HL-60 (cell line): ENCODE data around the gene TMCO4.

Experiments
- DNase-seq, 2 experiments: peaks; one replicate each; pipeline ENCODE4 v3.0.0-alpha.2; 2010 to 2020; ENCODE audit warnings: low read depth in 1 of 2, low spot score in 1 of 2
- H3K27ac ChIP-seq: fragments of 250-450 bp; sonication (Bioruptor Pico); replicated peaks from 2 replicates; pipeline ENCODE4 v1.5.1; 2020; ENCODE audit warnings: mild to moderate bottlenecking, moderate library complexity
- H3K27me3 ChIP-seq: fragments of 250-450 bp; sonication (Bioruptor Pico); 2 replicates; pipeline ENCODE4 v1.5.1; 2021; ENCODE audit warnings: mild to moderate bottlenecking, moderate library complexity; ENCODE audit not compliant: insufficient read depth, poor library complexity, severe bottlenecking
- H3K4me3 ChIP-seq: replicated peaks from 2 replicates; pipeline ENCODE4 v1.5.1; 2011; ENCODE audit warnings: mild to moderate bottlenecking, control low read depth, low read length; ENCODE audit not compliant: insufficient read depth
- CTCF ChIP-seq: IDR thresholded peaks from one replicate; pipeline ENCODE4 v1.5.1; 2011; ENCODE audit warnings: low read length, control low read depth, inconsistent platforms; ENCODE audit not compliant: insufficient read depth
- GABPA ChIP-seq: IDR thresholded peaks from 2 replicates; pipeline ENCODE4 v1.6.1; 2012; ENCODE audit warnings: low read depth
- POLR2AphosphoS5 ChIP-seq: IDR thresholded peaks from 2 replicates; pipeline ENCODE4 v1.6.1; 2012; ENCODE audit warnings: low read depth
- REST ChIP-seq: IDR thresholded peaks from 2 replicates; pipeline ENCODE4 v1.6.1; 2012; ENCODE audit warnings: low read depth; ENCODE audit not compliant: insufficient replicate concordance
- SPI1 ChIP-seq: IDR thresholded peaks from 2 replicates; pipeline ENCODE4 v1.6.1; 2012; ENCODE audit warnings: low read depth, mild to moderate bottlenecking, borderline replicate concordance

TMCO4 gene

GRCh38 chr1:19747761-19748160 lies 52.0 kb downstream of the TMCO4 start:
- no peak for DNase-seq
- H3K27ac ChIP-seq: no peak overlapping the region
- no peak overlapping the region for H3K4me3 ChIP-seq
- H3K27me3 ChIP-seq: no peaks in the 10 kb centered on the region
- TF ChIP-seq POLR2AphosphoS5 (no peak), SPI1 (no peak), CTCF (no peak)

GRCh38 chr1:19744886-19745285 lies 54.8 kb downstream of the TMCO4 start:
- TF ChIP-seq SPI1 (no peak), REST (no peak), GABPA (no peak), CTCF (no peak), POLR2AphosphoS5 (no peak)
- no peak overlapping the region for H3K4me3 ChIP-seq
- no peaks in the 10 kb centered on the region for H3K27me3 ChIP-seq
- H3K27ac ChIP-seq: no peak overlapping the region
- no peak for DNase-seq

- DNase-seq: no peak
- Histone ChIP-seq H3K27ac (no peak overlapping the region), H3K27me3 (no peaks in the 10 kb centered on the region), H3K4me3 (no peak overlapping the region)
- TF ChIP-seq REST (no peak), POLR2AphosphoS5 (no peak), CTCF (no peak), GABPA (no peak), SPI1 (no peak)
Observed at GRCh38 chr1:19744335-19744743, 55.4 kb downstream of the TMCO4 start.

GRCh38 chr1:19743793-19744192 lies 55.9 kb downstream of the TMCO4 start:
- TF ChIP-seq CTCF (no peak), GABPA (no peak), POLR2AphosphoS5 (no peak), SPI1 (no peak), REST (no peak)
- DNase-seq: no peak
- H3K27ac ChIP-seq: no peak overlapping the region
- H3K4me3 ChIP-seq: no peak overlapping the region
- H3K27me3 ChIP-seq: no peaks in the 10 kb centered on the region
